ENCODE results near the gene PER2.

DNA sequence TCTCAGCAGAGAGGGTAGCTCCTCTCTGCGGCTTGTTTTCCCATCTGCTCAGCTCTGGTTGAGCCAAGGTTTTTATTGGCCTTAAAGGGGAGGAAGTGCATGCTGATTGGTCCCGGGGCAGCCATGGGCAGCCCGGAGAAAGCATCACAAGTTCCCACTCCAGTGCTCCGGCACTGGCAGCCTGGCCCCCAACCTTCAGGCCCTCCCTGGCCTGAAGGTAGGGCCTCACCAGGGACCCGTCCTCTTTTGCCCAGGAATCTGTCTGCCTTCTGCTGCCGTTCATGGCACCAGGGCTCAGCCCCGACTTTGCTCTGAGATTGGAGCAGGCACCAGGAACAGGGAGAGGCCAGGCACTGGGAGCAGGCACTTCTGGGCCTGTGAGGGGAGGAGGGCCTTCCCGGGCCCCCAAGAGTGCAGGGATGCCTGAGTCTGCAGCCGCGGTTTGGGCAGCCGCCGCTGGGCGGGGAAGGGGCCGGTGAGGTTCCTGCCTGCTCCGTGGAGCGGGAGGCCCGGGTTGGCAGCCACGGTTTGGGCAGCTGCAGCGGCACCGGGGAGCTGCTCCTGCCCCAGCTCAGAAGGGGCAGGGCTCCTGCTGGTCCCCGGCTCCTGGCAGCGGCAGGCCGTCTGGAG lies 67.4 kb downstream of the PER2 start:
- TF ChIP-seq POLR2A (IDR thresholded peaks at IDR 0.05): no peak
- TF ChIP-seq, protein P1, sequence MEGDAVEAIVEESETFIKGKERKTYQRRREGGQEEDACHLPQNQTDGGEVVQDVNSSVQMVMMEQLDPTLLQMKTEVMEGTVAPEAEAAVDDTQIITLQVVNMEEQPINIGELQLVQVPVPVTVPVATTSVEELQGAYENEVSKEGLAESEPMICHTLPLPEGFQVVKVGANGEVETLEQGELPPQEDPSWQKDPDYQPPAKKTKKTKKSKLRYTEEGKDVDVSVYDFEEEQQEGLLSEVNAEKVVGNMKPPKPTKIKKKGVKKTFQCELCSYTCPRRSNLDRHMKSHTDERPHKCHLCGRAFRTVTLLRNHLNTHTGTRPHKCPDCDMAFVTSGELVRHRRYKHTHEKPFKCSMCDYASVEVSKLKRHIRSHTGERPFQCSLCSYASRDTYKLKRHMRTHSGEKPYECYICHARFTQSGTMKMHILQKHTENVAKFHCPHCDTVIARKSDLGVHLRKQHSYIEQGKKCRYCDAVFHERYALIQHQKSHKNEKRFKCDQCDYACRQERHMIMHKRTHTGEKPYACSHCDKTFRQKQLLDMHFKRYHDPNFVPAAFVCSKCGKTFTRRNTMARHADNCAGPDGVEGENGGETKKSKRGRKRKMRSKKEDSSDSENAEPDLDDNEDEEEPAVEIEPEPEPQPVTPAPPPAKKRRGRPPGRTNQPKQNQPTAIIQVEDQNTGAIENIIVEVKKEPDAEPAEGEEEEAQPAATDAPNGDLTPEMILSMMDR (IDR thresholded peaks at IDR 0.05): no peak

All from esophagus squamous epithelium (tissue), 4 donors.